WTC11 (cell line): ENCODE results near the gene ELMO1. TPM values are rescaled to one million over a fixed set of nuclear protein-coding genes. Genes with fewer than 3 reads are reported as not detected.

Experiments used
- ATAC-seq: fragments of 200-7000 bp; cut with Tn5 transposase; 2 replicates; pipeline ENCODE4 v1.10.0; 2021; ENCODE audit warnings: mild to moderate bottlenecking, moderate library complexity
- CTCF ChIA-PET: fragments of 300-600 bp; sonication (Branson Sonifier 250); formaldehyde crosslinking; loops from one replicate; lab custom pipeline; 2021; ENCODE audit warnings: antibody characterized with exemption; lab: Charles Lee
- POLR2A ChIA-PET: fragments of 350-600 bp; sonication (Branson Sonifier 250); formaldehyde crosslinking; loops from one replicate; lab custom pipeline; 2021; ENCODE audit warnings: antibody characterized with exemption; lab: Charles Lee
- DNase-seq: peaks from one replicate; pipeline ENCODE4 v3.0.0; 2021; ENCODE audit warnings: low spot score
- H3K27ac Mint-ChIP-seq: 2 replicates; pipeline ENCODE4 v1.8.0; 2021; ENCODE audit warnings: mixed read lengths
- H3K27me3 Mint-ChIP-seq: 2 replicates; pipeline ENCODE4 v1.8.0; 2021; ENCODE audit warnings: low read depth, mild to moderate bottlenecking, moderate library complexity, mixed read lengths
- H3K36me3 Mint-ChIP-seq: 2 replicates; pipeline ENCODE4 v1.8.0; 2021; ENCODE audit warnings: mixed read lengths
- H3K4me1 Mint-ChIP-seq: 2 replicates; pipeline ENCODE4 v1.8.0; 2022; ENCODE audit warnings: mixed read lengths
- H3K4me3 Mint-ChIP-seq: 2 replicates; pipeline ENCODE4 v1.8.0; 2021; ENCODE audit warnings: mild to moderate bottlenecking, moderate library complexity, mixed read lengths
- H3K9me3 Mint-ChIP-seq: 2 replicates; pipeline ENCODE4 v1.8.0; 2021; ENCODE audit warnings: mixed read lengths
- ATF1 ChIP-seq: sonication (generic); formaldehyde crosslinking; IDR thresholded peaks from 2 replicates; pipeline ENCODE4 v1.8.1; 2023; ENCODE audit warnings: mild to moderate bottlenecking, moderate library complexity, missing genetic modification reagents
- CBFB ChIP-seq: sonication (generic); formaldehyde crosslinking; IDR thresholded peaks from 2 replicates; pipeline ENCODE4 v1.8.1; 2022; ENCODE audit warnings: mild to moderate bottlenecking, low read depth, missing genetic modification reagents
- CREB1 ChIP-seq: sonication (generic); formaldehyde crosslinking; IDR thresholded peaks from 2 replicates; pipeline ENCODE4 v1.8.0; 2023; ENCODE audit warnings: mild to moderate bottlenecking, missing genetic modification reagents
- CREM ChIP-seq: sonication (generic); formaldehyde crosslinking; IDR thresholded peaks from 2 replicates; pipeline ENCODE4 v1.8.1; 2022; ENCODE audit warnings: mild to moderate bottlenecking, missing genetic modification reagents, moderate library complexity
- ETV6 ChIP-seq: sonication (generic); formaldehyde crosslinking; IDR thresholded peaks from 2 replicates; pipeline ENCODE4 v1.8.1; 2022; ENCODE audit warnings: mild to moderate bottlenecking, missing genetic modification reagents
- MXD4 ChIP-seq: fragments of 250-450 bp; sonication (Bioruptor Pico); IDR thresholded peaks from 2 replicates; pipeline ENCODE4 v1.8.0; 2021; ENCODE audit warnings: mild to moderate bottlenecking, moderate library complexity, borderline replicate concordance
- NFE2L1 ChIP-seq: sonication (generic); formaldehyde crosslinking; IDR thresholded peaks from 2 replicates; pipeline ENCODE4 v1.8.1; 2023; ENCODE audit warnings: missing genetic modification reagents
- NFYB ChIP-seq: sonication (generic); formaldehyde crosslinking; conservative IDR thresholded peaks from 2 replicates; pipeline ENCODE4 v1.8.0; 2022; ENCODE audit warnings: low read depth, missing genetic modification reagents
- RORB ChIP-seq: fragments of 250-450 bp; sonication (Bioruptor Pico); IDR thresholded peaks from 2 replicates; pipeline ENCODE4 v1.9.0; 2021; ENCODE audit warnings: mild to moderate bottlenecking
- SMAD4 ChIP-seq: sonication (generic); formaldehyde crosslinking; IDR thresholded peaks from 2 replicates; pipeline ENCODE4 v1.8.0; 2022; ENCODE audit warnings: mild to moderate bottlenecking, missing genetic modification reagents
- SOX15 ChIP-seq: fragments of 250-450 bp; sonication (Bioruptor Pico); IDR thresholded peaks from 2 replicates; pipeline ENCODE4 v1.9.0; 2021; ENCODE audit warnings: mild to moderate bottlenecking
- ZNF232 ChIP-seq: sonication (generic); formaldehyde crosslinking; IDR thresholded peaks from 2 replicates; pipeline ENCODE4 v1.8.0; 2022; ENCODE audit warnings: mild to moderate bottlenecking, missing genetic modification reagents
- total RNA-seq: library from RNA; stranded (reverse); gene quantifications from 3 replicates; pipeline ENCODE4 v1.2.3, GENCODE V29; 2021
- TF ChIP-seq, protein P1 (sequence below): sonication (generic); formaldehyde crosslinking; IDR thresholded peaks from 2 replicates; pipeline ENCODE4 v1.8.1; 2023; ENCODE audit warnings: mild to moderate bottlenecking, missing genetic modification reagents, moderate library complexity
- TF ChIP-seq, protein P2 (sequence below): sonication (generic); formaldehyde crosslinking; IDR thresholded peaks from 2 replicates; pipeline ENCODE4 v1.8.1; 2023; ENCODE audit warnings: mild to moderate bottlenecking, missing genetic modification reagents, borderline replicate concordance
- TF ChIP-seq, protein P3 (sequence below): sonication (generic); formaldehyde crosslinking; IDR thresholded peaks from 2 replicates; pipeline ENCODE4 v1.8.1; 2022; ENCODE audit warnings: missing genetic modification reagents, borderline replicate concordance
- TF ChIP-seq, protein P4 (sequence below): sonication (generic); formaldehyde crosslinking; IDR thresholded peaks from 2 replicates; pipeline ENCODE4 v1.8.0; 2022; ENCODE audit warnings: mild to moderate bottlenecking, missing genetic modification reagents
- TF ChIP-seq, protein P5 (sequence below): sonication (generic); formaldehyde crosslinking; IDR thresholded peaks from 2 replicates; pipeline ENCODE4 v1.8.0; 2023; ENCODE audit warnings: missing genetic modification reagents, mild to moderate bottlenecking, borderline replicate concordance
- TF ChIP-seq, protein P6 (sequence below): sonication (generic); formaldehyde crosslinking; IDR thresholded peaks from 2 replicates; pipeline ENCODE4 v1.8.1; 2022; ENCODE audit warnings: low read depth, mild to moderate bottlenecking, moderate library complexity, missing genetic modification reagents, borderline replicate concordance
- TF ChIP-seq, protein P7 (sequence below): fragments of 250-450 bp; sonication (Bioruptor Pico); IDR thresholded peaks from 2 replicates; pipeline ENCODE4 v2.1.2; 2022; ENCODE audit warnings: mild to moderate bottlenecking, moderate library complexity

ELMO1 gene
- total RNA-seq, 1 experiment from 2014 or later = 19.4 TPM

DNA sequence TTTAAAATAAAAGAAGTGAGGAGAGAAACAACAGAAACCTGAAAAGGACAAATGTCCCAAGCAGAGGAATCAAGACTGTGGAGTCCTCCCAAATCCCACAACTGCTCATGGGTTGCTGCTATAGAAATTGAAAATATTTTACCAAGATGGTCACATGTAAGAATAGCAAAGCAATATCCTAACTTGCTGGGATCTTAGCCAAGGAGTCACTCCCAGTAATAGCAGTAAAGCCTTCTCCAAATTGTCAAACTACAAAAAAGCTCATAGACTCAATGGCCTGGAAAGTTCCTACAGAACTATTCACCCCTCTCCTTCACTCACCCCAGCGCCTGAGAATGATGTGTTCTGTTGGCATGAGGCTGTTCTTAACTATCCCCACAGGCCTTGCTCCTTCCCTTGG is 186.5 kb downstream of the ELMO1 start:
- no peak overlapping the region for H3K27ac Mint-ChIP-seq
- no peaks in the 10 kb centered on the region for H3K27me3 Mint-ChIP-seq
- no peak for DNase-seq
- H3K4me1 Mint-ChIP-seq = peaks cover 25% of the 10 kb centered on the region
- H3K36me3 Mint-ChIP-seq = no peaks in the 10 kb centered on the region
- ChIA-PET POLR2A (no interaction called here), CTCF (interaction anchor here (1.3 kb wide), 1 partner anchor 248 kb away, joined by 5 read pairs; no protein-coding TSS in a partner anchor)
- ATAC-seq = no peak
- TF ChIP-seq, protein P1, sequence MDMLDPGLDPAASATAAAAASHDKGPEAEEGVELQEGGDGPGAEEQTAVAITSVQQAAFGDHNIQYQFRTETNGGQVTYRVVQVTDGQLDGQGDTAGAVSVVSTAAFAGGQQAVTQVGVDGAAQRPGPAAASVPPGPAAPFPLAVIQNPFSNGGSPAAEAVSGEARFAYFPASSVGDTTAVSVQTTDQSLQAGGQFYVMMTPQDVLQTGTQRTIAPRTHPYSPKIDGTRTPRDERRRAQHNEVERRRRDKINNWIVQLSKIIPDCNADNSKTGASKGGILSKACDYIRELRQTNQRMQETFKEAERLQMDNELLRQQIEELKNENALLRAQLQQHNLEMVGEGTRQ = no peak
- TF ChIP-seq CREM (CRISPR knock-in tag) (no peak), MXD4 (CRISPR knock-in tag) (no peak), RORB (no peak), NFE2L1 (CRISPR knock-in tag) (no peak), ZNF232 (CRISPR knock-in tag) (no peak), CBFB (CRISPR knock-in tag) (no peak), CREB1 (no peak), ATF1 (CRISPR knock-in tag) (no peak), ETV6 (no peak), SOX15 (CRISPR knock-in tag) (no peak), SMAD4 (CRISPR knock-in tag) (no peak), NFYB (CRISPR knock-in tag) (no peak)
- TF ChIP-seq, protein P2, sequence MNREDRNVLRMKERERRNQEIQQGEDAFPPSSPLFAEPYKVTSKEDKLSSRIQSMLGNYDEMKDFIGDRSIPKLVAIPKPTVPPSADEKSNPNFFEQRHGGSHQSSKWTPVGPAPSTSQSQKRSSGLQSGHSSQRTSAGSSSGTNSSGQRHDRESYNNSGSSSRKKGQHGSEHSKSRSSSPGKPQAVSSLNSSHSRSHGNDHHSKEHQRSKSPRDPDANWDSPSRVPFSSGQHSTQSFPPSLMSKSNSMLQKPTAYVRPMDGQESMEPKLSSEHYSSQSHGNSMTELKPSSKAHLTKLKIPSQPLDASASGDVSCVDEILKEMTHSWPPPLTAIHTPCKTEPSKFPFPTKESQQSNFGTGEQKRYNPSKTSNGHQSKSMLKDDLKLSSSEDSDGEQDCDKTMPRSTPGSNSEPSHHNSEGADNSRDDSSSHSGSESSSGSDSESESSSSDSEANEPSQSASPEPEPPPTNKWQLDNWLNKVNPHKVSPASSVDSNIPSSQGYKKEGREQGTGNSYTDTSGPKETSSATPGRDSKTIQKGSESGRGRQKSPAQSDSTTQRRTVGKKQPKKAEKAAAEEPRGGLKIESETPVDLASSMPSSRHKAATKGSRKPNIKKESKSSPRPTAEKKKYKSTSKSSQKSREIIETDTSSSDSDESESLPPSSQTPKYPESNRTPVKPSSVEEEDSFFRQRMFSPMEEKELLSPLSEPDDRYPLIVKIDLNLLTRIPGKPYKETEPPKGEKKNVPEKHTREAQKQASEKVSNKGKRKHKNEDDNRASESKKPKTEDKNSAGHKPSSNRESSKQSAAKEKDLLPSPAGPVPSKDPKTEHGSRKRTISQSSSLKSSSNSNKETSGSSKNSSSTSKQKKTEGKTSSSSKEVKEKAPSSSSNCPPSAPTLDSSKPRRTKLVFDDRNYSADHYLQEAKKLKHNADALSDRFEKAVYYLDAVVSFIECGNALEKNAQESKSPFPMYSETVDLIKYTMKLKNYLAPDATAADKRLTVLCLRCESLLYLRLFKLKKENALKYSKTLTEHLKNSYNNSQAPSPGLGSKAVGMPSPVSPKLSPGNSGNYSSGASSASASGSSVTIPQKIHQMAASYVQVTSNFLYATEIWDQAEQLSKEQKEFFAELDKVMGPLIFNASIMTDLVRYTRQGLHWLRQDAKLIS = no peak
- TF ChIP-seq, protein P3, sequence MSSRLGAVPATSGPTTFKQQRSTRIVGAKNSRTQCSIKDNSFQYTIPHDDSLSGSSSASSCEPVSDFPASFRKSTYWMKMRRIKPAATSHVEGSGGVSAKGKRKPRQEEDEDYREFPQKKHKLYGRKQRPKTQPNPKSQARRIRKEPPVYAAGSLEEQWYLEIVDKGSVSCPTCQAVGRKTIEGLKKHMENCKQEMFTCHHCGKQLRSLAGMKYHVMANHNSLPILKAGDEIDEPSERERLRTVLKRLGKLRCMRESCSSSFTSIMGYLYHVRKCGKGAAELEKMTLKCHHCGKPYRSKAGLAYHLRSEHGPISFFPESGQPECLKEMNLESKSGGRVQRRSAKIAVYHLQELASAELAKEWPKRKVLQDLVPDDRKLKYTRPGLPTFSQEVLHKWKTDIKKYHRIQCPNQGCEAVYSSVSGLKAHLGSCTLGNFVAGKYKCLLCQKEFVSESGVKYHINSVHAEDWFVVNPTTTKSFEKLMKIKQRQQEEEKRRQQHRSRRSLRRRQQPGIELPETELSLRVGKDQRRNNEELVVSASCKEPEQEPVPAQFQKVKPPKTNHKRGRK (CRISPR knock-in tag) = no peak
- TF ChIP-seq, protein P4, sequence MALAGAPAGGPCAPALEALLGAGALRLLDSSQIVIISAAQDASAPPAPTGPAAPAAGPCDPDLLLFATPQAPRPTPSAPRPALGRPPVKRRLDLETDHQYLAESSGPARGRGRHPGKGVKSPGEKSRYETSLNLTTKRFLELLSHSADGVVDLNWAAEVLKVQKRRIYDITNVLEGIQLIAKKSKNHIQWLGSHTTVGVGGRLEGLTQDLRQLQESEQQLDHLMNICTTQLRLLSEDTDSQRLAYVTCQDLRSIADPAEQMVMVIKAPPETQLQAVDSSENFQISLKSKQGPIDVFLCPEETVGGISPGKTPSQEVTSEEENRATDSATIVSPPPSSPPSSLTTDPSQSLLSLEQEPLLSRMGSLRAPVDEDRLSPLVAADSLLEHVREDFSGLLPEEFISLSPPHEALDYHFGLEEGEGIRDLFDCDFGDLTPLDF (CRISPR knock-in tag) = no peak
- TF ChIP-seq, protein P5, sequence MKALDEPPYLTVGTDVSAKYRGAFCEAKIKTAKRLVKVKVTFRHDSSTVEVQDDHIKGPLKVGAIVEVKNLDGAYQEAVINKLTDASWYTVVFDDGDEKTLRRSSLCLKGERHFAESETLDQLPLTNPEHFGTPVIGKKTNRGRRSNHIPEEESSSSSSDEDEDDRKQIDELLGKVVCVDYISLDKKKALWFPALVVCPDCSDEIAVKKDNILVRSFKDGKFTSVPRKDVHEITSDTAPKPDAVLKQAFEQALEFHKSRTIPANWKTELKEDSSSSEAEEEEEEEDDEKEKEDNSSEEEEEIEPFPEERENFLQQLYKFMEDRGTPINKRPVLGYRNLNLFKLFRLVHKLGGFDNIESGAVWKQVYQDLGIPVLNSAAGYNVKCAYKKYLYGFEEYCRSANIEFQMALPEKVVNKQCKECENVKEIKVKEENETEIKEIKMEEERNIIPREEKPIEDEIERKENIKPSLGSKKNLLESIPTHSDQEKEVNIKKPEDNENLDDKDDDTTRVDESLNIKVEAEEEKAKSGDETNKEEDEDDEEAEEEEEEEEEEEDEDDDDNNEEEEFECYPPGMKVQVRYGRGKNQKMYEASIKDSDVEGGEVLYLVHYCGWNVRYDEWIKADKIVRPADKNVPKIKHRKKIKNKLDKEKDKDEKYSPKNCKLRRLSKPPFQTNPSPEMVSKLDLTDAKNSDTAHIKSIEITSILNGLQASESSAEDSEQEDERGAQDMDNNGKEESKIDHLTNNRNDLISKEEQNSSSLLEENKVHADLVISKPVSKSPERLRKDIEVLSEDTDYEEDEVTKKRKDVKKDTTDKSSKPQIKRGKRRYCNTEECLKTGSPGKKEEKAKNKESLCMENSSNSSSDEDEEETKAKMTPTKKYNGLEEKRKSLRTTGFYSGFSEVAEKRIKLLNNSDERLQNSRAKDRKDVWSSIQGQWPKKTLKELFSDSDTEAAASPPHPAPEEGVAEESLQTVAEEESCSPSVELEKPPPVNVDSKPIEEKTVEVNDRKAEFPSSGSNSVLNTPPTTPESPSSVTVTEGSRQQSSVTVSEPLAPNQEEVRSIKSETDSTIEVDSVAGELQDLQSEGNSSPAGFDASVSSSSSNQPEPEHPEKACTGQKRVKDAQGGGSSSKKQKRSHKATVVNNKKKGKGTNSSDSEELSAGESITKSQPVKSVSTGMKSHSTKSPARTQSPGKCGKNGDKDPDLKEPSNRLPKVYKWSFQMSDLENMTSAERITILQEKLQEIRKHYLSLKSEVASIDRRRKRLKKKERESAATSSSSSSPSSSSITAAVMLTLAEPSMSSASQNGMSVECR (CRISPR knock-in tag) = no peak
- TF ChIP-seq, protein P6, sequence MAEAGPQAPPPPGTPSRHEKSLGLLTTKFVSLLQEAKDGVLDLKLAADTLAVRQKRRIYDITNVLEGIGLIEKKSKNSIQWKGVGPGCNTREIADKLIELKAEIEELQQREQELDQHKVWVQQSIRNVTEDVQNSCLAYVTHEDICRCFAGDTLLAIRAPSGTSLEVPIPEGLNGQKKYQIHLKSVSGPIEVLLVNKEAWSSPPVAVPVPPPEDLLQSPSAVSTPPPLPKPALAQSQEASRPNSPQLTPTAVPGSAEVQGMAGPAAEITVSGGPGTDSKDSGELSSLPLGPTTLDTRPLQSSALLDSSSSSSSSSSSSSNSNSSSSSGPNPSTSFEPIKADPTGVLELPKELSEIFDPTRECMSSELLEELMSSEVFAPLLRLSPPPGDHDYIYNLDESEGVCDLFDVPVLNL = no peak
- TF ChIP-seq, protein P7, sequence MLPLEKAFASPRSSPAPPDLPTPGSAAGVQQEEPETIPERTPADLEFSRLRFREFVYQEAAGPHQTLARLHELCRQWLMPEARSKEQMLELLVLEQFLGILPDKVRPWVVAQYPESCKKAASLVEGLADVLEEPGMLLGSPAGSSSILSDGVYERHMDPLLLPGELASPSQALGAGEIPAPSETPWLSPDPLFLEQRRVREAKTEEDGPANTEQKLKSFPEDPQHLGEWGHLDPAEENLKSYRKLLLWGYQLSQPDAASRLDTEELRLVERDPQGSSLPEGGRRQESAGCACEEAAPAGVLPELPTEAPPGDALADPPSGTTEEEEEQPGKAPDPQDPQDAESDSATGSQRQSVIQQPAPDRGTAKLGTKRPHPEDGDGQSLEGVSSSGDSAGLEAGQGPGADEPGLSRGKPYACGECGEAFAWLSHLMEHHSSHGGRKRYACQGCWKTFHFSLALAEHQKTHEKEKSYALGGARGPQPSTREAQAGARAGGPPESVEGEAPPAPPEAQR (CRISPR knock-in tag) = no peak
- H3K4me3 Mint-ChIP-seq = no peak overlapping the region
- no peaks in the 10 kb centered on the region for H3K9me3 Mint-ChIP-seq
